Measurements from ENCODE around the gene ZNF821. TPM values are rescaled to one million over a fixed set of nuclear protein-coding genes. Genes with fewer than 3 reads are reported as not detected.
"Not testable (repeated sequence)": the region's sequence is repeated elsewhere in the genome, so short reads cannot be mapped to it uniquely, and the experiment has no call there.

ZNF821 gene
- total and polyA plus RNA-seq, 2 donors from 2014 or later = 7.1 to 10.0 TPM

GRCh38 chr16:71867939-71868338 lies 16.0 kb downstream of the ZNF821 start:
- intact Hi-C loops (cut with DNase I) = no loop called here

GRCh38 chr16:71867175-71867574 lies 16.8 kb downstream of the ZNF821 start:
- H3K4me1 ChIP-seq (ENCODE audit: control insufficient read depth in 2 of 3, insufficient read depth in 2 of 3, low read depth in 1 of 3, low read length in 3 of 3); H3K27ac ChIP-seq (ENCODE audit: low read depth in 2 of 2, low read length in 2 of 2); H3K27me3 ChIP-seq (ENCODE audit: control insufficient read depth, insufficient read depth, low read length); H3K9me3 ChIP-seq (ENCODE audit: control insufficient read depth in 2 of 3, insufficient read depth in 1 of 3, low read length in 3 of 3); H3K9ac ChIP-seq (ENCODE audit: low read length in 3 of 3); DNase-seq; intact Hi-C loops (cut with DNase I); FAIRE-seq; H3K4me3 ChIP-seq (ENCODE audit: low read length in 3 of 3): not testable (repeated sequence)
- peaks cover 9 to 22% (median 15%) of the 10 kb centered on the region in 3 donors for H3K36me3 ChIP-seq (ENCODE audit: control insufficient read depth in 2 of 3, insufficient read depth in 3 of 3, low read length in 3 of 3)

More at GRCh38 chr16:71867939-71868338, 16.0 kb downstream of the ZNF821 start:
- no peaks in the 10 kb centered on the region for H3K27me3 ChIP-seq (ENCODE audit: control insufficient read depth, insufficient read depth, low read length)
- TF ChIP-seq CTCF (IDR thresholded peaks at IDR 0.05; ENCODE audit: borderline replicate concordance, extremely low read depth, insufficient read depth) = no peak
- no peak overlapping the region for H3K27ac ChIP-seq (ENCODE audit: low read depth in 2 of 2, low read length in 2 of 2)
- no peaks in the 10 kb centered on the region for H3K9me3 ChIP-seq (ENCODE audit: control insufficient read depth in 2 of 3, insufficient read depth in 1 of 3, low read length in 3 of 3)
- FAIRE-seq (no peak), DNase-seq (no peak)
- no peak overlapping the region for H3K9ac ChIP-seq (ENCODE audit: low read length in 3 of 3)
- peaks cover 9 to 17% (median 15%) of the 10 kb centered on the region in 3 donors for H3K36me3 ChIP-seq (ENCODE audit: control insufficient read depth in 2 of 3, insufficient read depth in 3 of 3, low read length in 3 of 3)
- peaks cover 0 to 5% (median 3%) of the 10 kb centered on the region in 3 donors for H3K4me1 ChIP-seq (ENCODE audit: control insufficient read depth in 2 of 3, insufficient read depth in 2 of 3, low read depth in 1 of 3, low read length in 3 of 3)
- H3K4me3 ChIP-seq (ENCODE audit: low read length in 3 of 3) = no peak overlapping the region

GRCh38 chr16:71865173-71865863 lies 18.7 kb downstream of the ZNF821 start:
- Histone ChIP-seq H3K36me3 (ENCODE audit: control insufficient read depth in 2 of 3, insufficient read depth in 3 of 3, low read length in 3 of 3) (peaks cover 12 to 22% (median 21%) of the 10 kb centered on the region in 3 donors), H3K4me1 (ENCODE audit: control insufficient read depth in 2 of 3, insufficient read depth in 2 of 3, low read depth in 1 of 3, low read length in 3 of 3) (peaks cover 0 to 5% (median 3%) of the 10 kb centered on the region in 3 donors), H3K9me3 (ENCODE audit: control insufficient read depth in 2 of 3, insufficient read depth in 1 of 3, low read length in 3 of 3) (no peaks in the 10 kb centered on the region), H3K27ac (ENCODE audit: low read depth in 2 of 2, low read length in 2 of 2) (no peak overlapping the region), H3K4me3 (ENCODE audit: low read length in 3 of 3) (no peak overlapping the region), H3K9ac (ENCODE audit: low read length in 3 of 3) (no peak overlapping the region), H3K27me3 (ENCODE audit: control insufficient read depth, insufficient read depth, low read length) (no peaks in the 10 kb centered on the region)
- no peak for TF ChIP-seq CTCF (IDR thresholded peaks at IDR 0.05; ENCODE audit: borderline replicate concordance, extremely low read depth, insufficient read depth)
- intact Hi-C loops (cut with DNase I) = no loop called here
- DNase-seq = no peak
- no peak for FAIRE-seq

GRCh38 chr16:71863995-71864394 lies 20.0 kb downstream of the ZNF821 start:
- Histone ChIP-seq H3K27ac (ENCODE audit: low read depth in 2 of 2, low read length in 2 of 2) (no peak overlapping the region), H3K9me3 (ENCODE audit: control insufficient read depth in 2 of 3, insufficient read depth in 1 of 3, low read length in 3 of 3) (no peaks in the 10 kb centered on the region), H3K9ac (ENCODE audit: low read length in 3 of 3) (no peak overlapping the region), H3K4me3 (ENCODE audit: low read length in 3 of 3) (no peak overlapping the region), H3K36me3 (ENCODE audit: control insufficient read depth in 2 of 3, insufficient read depth in 3 of 3, low read length in 3 of 3) (peaks cover 11 to 22% (median 12%) of the 10 kb centered on the region in 3 donors), H3K4me1 (ENCODE audit: control insufficient read depth in 2 of 3, insufficient read depth in 2 of 3, low read depth in 1 of 3, low read length in 3 of 3) (peaks cover 0 to 14% (median 12%) of the 10 kb centered on the region in 3 donors), H3K27me3 (ENCODE audit: control insufficient read depth, insufficient read depth, low read length) (no peaks in the 10 kb centered on the region)
- TF ChIP-seq CTCF (IDR thresholded peaks at IDR 0.05; ENCODE audit: borderline replicate concordance, extremely low read depth, insufficient read depth) = no peak
- DNase-seq (no peak), FAIRE-seq (no peak)
- intact Hi-C loops (cut with DNase I) = no loop called here

Data from kidney (tissue), 14 donors.